Bronchial epithelial cell (primary cell): ENCODE data around the gene GNS. TPM values are rescaled to one million over a fixed set of nuclear protein-coding genes. Genes with fewer than 3 reads are reported as not detected.
A peak's percentile ranks its signal among the peaks of the same experiment; 100 is the strongest.
"Not testable (repeated sequence)": the region's sequence is repeated elsewhere in the genome, so short reads cannot be mapped to it uniquely, and the experiment has no call there.

Source experiments
- DNase-seq: peaks from one replicate; pipeline ENCODE4 v3.0.0-alpha.2; 2010; ENCODE audit warnings: low read depth
- FAIRE-seq: peaks from 2 replicates; lab custom pipeline; 2011; peaks lifted over from hg19 to GRCh38; lab: Jason Lieb, UNC
- H3K27me3 ChIP-seq: 2 replicates; pipeline ENCODE4 v1.5.1; 2011; ENCODE audit warnings: low read length; ENCODE audit not compliant: control insufficient read depth, insufficient read depth
- H3K36me3 ChIP-seq: 2 replicates; pipeline ENCODE4 v1.5.1; 2011; ENCODE audit warnings: low read length; ENCODE audit not compliant: control insufficient read depth, insufficient read depth
- H3K4me3 ChIP-seq: 2 replicates; pipeline ENCODE4 v1.5.1; 2011; ENCODE audit warnings: mild to moderate bottlenecking, low read depth, low read length, control low read depth
- total RNA-seq: library from RNA; depleted of rRNA; stranded (reverse); fragments of >200 nt; gene quantifications from 2 replicates; pipeline ENCODE4 v1.2.1, GENCODE V29; 2014
- TF ChIP-seq, protein P1 (sequence below): IDR thresholded peaks from 2 replicates; pipeline ENCODE4 v1.5.1; 2011; ENCODE audit warnings: mild to moderate bottlenecking, moderate library complexity, low read length, control low read depth, inconsistent platforms; ENCODE audit not compliant: insufficient read depth, severe bottlenecking

GNS gene
- total RNA-seq = 82.7 and 99.0 TPM in 2 replicates

DNA sequence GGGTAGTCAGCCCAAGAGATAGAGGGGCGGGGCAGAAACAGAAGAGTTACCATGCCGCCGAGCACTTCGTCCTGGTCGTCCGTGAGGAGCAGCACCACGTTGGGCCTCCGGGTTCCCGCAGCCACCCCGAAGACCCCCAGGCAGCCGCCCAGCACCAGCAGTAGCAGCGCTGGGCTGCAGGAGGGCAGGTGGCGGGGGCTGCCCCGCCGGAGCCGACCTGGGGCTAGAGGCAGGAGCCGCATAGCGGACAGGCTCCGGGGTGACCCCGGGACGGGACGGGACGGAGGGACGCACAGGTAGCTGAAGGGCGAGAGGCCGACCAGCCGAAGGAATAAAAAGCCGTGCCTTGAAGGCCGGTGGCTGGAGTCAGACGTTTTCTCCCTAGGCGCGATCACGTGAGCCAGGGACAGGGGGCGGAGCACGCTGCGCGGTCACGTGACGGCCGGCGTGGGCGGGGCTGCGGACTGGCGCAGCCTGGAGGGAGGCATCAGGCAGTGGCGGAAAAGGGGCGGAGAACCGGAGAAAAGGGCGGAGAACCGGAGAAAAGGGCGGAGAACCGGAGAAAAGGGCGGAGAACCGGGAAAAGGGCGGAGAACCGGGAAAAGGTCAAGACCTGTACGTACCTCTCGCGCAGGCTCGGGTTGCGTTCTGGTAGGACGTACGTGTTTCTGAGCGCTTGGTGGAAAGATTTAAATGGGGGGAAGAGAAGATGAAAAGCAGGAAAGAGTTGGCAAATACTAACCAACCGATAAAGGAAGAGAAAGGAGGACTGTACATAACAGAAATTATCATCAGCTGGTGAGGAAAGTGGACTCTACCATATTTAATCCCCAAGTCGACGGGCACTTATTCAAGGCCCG, at the start of gene GNS:
Gene GNS, minus strand, starts transcription at position 372 of the 860 bp plus-strand sequence. Its CDS starts 130 bp downstream, at position 242.
- FAIRE-seq = no peak

DNA sequence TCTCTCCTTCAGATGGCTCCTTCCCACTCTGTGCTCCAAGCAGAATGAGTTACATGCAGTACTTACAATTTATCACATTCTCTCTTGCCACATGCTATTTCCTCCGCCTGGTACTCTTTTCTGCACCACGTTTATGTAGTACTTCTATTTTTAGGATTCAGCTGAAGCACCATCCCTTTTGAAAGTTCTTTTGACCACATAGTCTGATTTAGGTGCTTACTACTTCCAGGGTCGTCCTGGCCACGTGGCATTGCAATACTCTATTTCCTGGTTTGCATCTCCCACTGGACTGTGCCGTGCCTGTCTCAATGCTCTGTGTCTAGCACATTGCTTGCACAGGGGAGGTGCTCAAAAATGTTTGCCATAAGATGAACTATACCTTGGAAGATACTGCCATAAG, 48.9 kb upstream of the GNS start:
- TF ChIP-seq, protein P1, sequence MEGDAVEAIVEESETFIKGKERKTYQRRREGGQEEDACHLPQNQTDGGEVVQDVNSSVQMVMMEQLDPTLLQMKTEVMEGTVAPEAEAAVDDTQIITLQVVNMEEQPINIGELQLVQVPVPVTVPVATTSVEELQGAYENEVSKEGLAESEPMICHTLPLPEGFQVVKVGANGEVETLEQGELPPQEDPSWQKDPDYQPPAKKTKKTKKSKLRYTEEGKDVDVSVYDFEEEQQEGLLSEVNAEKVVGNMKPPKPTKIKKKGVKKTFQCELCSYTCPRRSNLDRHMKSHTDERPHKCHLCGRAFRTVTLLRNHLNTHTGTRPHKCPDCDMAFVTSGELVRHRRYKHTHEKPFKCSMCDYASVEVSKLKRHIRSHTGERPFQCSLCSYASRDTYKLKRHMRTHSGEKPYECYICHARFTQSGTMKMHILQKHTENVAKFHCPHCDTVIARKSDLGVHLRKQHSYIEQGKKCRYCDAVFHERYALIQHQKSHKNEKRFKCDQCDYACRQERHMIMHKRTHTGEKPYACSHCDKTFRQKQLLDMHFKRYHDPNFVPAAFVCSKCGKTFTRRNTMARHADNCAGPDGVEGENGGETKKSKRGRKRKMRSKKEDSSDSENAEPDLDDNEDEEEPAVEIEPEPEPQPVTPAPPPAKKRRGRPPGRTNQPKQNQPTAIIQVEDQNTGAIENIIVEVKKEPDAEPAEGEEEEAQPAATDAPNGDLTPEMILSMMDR = no peak
- FAIRE-seq = no peak
- Histone ChIP-seq H3K4me3 (no peak overlapping the region), H3K27me3 (no peaks in the 10 kb centered on the region), H3K36me3 (no peaks in the 10 kb centered on the region)
- DNase-seq = no peak

More for the DNA sequence above, at the start of gene GNS:
- peak; percentile 83 for DNase-seq
- peak within 1 kb of the TSS; percentile 97 for H3K4me3 ChIP-seq
- TF ChIP-seq, protein P1 = no peak
- H3K27me3 ChIP-seq = no peaks in the 10 kb centered on the region
- no peaks in the 10 kb centered on the region for H3K36me3 ChIP-seq

DNA sequence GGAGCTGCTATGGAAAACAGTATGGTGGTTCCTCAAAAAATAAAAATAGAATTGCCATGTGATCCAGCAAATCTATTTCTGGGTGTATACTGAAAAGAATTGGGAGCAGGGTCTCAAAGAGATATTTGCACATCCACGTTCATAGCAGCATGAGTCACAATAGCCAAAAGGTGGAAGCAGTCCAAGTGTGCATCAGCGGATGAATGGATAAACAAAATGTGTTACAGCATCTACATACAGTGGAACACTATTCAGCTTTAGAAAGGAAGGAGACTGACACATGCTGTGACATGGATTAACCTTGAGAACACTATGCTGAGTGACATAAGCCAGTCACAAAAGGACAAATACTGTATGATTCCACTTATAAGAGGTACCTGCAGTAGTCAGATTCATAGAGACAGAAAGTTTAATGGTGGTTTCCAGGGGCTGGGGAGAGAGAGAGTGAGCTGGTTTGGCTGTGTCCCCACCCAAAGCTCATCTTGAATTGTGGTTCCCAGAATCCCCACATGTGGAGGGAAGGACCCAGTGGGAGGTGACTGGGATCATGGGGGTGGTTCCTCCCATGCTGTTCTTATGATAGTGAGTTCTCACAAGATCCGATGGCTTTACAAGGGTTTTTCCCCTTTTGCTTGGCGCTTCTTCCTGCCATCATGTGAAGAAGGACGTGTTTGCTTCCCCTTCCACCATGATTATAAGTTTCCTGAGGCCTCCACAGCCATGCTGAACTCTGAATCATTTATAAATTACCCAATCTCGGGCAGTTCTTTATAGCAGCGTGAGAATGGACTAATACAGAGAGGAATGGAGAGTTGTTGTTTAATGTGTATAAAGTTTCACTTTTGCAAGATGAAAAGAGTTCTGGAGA, 47.6 kb upstream of the GNS start:
- Histone ChIP-seq H3K4me3 (no peak overlapping the region), H3K36me3 (no peaks in the 10 kb centered on the region), H3K27me3 (no peaks in the 10 kb centered on the region)
- FAIRE-seq (no peak), DNase-seq (peak; percentile 64)
- TF ChIP-seq, protein P1 = no peak

DNA sequence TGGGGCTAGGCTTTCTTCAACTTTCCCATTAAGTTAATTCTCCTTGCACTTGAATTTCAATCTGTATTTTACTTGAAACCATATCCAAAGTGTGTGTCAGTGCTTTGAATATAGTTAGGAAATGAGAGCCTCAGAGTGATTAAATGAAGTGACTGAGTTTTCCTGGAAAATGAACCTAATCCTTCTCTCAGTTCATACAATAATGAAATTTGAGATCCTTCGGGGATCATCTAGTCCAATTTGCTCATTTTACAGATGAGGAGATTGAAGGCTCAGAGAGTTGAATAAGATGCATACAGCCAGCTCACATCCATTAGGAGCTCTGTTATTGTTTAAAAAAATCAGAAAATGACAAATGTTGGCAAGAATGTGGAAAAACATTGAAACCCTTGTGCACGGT, 47.0 kb upstream of the GNS start:
- Histone ChIP-seq H3K27me3 (no peaks in the 10 kb centered on the region), H3K4me3 (no peak overlapping the region), H3K36me3 (no peaks in the 10 kb centered on the region)
- DNase-seq = no peak
- no peak for FAIRE-seq
- TF ChIP-seq, protein P1 = no peak

DNA sequence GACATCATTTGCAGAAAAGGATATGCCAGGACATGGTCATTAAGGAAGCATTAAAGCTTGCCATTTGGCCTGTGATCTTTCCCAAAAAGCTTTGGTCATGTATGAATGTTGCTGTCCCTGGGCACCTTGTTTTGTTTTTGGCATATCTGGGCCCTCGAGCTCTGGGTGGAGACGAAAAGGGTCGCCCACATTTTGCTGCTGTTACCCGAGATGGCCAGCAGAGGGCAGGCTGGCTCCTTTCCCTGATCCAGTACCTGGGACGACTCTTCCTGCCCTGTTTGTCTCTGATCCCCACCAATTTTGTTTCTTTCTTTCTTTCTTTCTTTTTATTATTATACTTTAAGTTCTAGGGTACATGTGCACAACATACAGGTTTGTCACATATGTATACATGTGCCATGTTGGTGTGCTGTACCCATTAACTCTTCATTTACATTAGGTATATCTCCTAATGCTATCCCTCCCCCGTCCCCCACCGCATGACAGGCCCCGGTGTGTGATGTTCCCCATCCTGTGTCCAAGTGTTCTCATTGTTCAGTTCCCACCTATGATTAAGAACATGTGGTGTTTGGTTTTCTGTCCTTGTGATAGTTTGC, 43.1 kb upstream of the GNS start:
- not testable (repeated sequence) for H3K27me3 ChIP-seq, H3K36me3 ChIP-seq, DNase-seq, H3K4me3 ChIP-seq
- peak; percentile 64 for FAIRE-seq
- TF ChIP-seq, protein P1 = peak; percentile 92
